Measurements from ENCODE around the gene HLA-A.

Gene HLA-A

GRCh38 chr6:29951882-29952281 is 9.6 kb downstream of the HLA-A start:
- Histone ChIP-seq H3K4me1 (ENCODE audit: control insufficient read depth in 2 of 2, insufficient read depth in 1 of 2, low read depth in 1 of 2, low read length in 2 of 2) (no peaks in the 10 kb centered on the region), H3K14ac (ENCODE audit: low read length) (no peak overlapping the region), H3K27me3 (ENCODE audit: control insufficient read depth in 3 of 3, insufficient read depth in 3 of 3, low read depth in 1 of 3, low read length in 3 of 3) (peaks cover 0 to 4% (median 0%) of the 10 kb centered on the region in 3 experiments), H3K9ac (ENCODE audit: low read depth, low read length, poor library complexity) (no peak overlapping the region), H3K18ac (ENCODE audit: low read length) (no peak overlapping the region), H3K23ac (ENCODE audit: low read depth, low read length, poor library complexity) (no peak overlapping the region), H2BK15ac (ENCODE audit: low read length) (no peak overlapping the region), H3K4me2 (ENCODE audit: insufficient read depth, low read length, poor library complexity, severe bottlenecking) (no peak overlapping the region), H3K4ac (ENCODE audit: low read length) (no peak overlapping the region), H2AK5ac (ENCODE audit: low read depth, low read length) (no peak overlapping the region), H4K8ac (ENCODE audit: low read depth, low read length) (no peak overlapping the region), H2BK12ac (ENCODE audit: low read length) (no peak overlapping the region), H3K79me1 (ENCODE audit: low read depth, low read length) (peaks cover 2% of the 10 kb centered on the region), H4K91ac (ENCODE audit: low read depth, low read length, poor library complexity) (no peak overlapping the region), H3K36me3 (replicated peaks in 1 of 2; ENCODE audit: control insufficient read depth in 2 of 2, insufficient read depth in 2 of 2, low read length in 2 of 2) (no peaks in the 10 kb centered on the region), H2BK120ac (ENCODE audit: low read depth, low read length) (no peak overlapping the region), H2AFZ (ENCODE audit: low read length) (no peak overlapping the region), H3K9me3 (replicated peaks in 1 of 2; ENCODE audit: control insufficient read depth in 2 of 2, insufficient read depth in 1 of 2, low read depth in 1 of 2, low read length in 2 of 2) (no peaks in the 10 kb centered on the region), H2BK5ac (ENCODE audit: low read length) (no peak overlapping the region), H3K27ac (replicated peaks; ENCODE audit: low read length) (no peak overlapping the region), H3K4me3 (ENCODE audit: low read length in 2 of 2) (no peak overlapping the region)
- no peak for DNase-seq (ENCODE audit: low spot score)
- no CpG with 5 or more reads among the region's 3 CpGs for WGBS, 2 donors (ENCODE audit: extremely low coverage in 2 of 2, insufficient read length in 2 of 2, insufficient replicate concordance in 1 of 2)

- H3K79me1 ChIP-seq (ENCODE audit: low read depth, low read length): peaks cover 2% of the 10 kb centered on the region
- no peaks in the 10 kb centered on the region for H3K4me1 ChIP-seq (ENCODE audit: control insufficient read depth in 2 of 2, insufficient read depth in 1 of 2, low read depth in 1 of 2, low read length in 2 of 2)
- H3K4me3 ChIP-seq (ENCODE audit: low read length in 2 of 2): no peak overlapping the region
- H2BK15ac ChIP-seq (ENCODE audit: low read length): no peak overlapping the region
- no peak overlapping the region for H3K14ac ChIP-seq (ENCODE audit: low read length)
- no peak overlapping the region for H3K9ac ChIP-seq (ENCODE audit: low read depth, low read length, poor library complexity)
- no peak for DNase-seq (ENCODE audit: low spot score)
- no peaks in the 10 kb centered on the region for H3K9me3 ChIP-seq (replicated peaks in 1 of 2; ENCODE audit: control insufficient read depth in 2 of 2, insufficient read depth in 1 of 2, low read depth in 1 of 2, low read length in 2 of 2)
- H3K4ac ChIP-seq (ENCODE audit: low read length): no peak overlapping the region
- no peak overlapping the region for H2BK120ac ChIP-seq (ENCODE audit: low read depth, low read length)
- H3K23ac ChIP-seq (ENCODE audit: low read depth, low read length, poor library complexity): no peak overlapping the region
- no peak overlapping the region for H3K27ac ChIP-seq (replicated peaks; ENCODE audit: low read length)
- no peak overlapping the region for H2BK5ac ChIP-seq (ENCODE audit: low read length)
- no peaks in the 10 kb centered on the region for H3K36me3 ChIP-seq (replicated peaks in 1 of 2; ENCODE audit: control insufficient read depth in 2 of 2, insufficient read depth in 2 of 2, low read length in 2 of 2)
- no peak overlapping the region for H3K18ac ChIP-seq (ENCODE audit: low read length)
- H2AK5ac ChIP-seq (ENCODE audit: low read depth, low read length): no peak overlapping the region
- no peak overlapping the region for H2BK12ac ChIP-seq (ENCODE audit: low read length)
- H4K91ac ChIP-seq (ENCODE audit: low read depth, low read length, poor library complexity): no peak overlapping the region
- no peak overlapping the region for H3K4me2 ChIP-seq (ENCODE audit: insufficient read depth, low read length, poor library complexity, severe bottlenecking)
- peaks cover 0 to 4% (median 0%) of the 10 kb centered on the region in 3 experiments for H3K27me3 ChIP-seq (ENCODE audit: control insufficient read depth in 3 of 3, insufficient read depth in 3 of 3, low read depth in 1 of 3, low read length in 3 of 3)
- WGBS, 2 donors (ENCODE audit: extremely low coverage in 2 of 2, insufficient read length in 2 of 2, insufficient replicate concordance in 1 of 2): no CpG with 5 or more reads among the region's 3 CpGs
- no peak overlapping the region for H4K8ac ChIP-seq (ENCODE audit: low read depth, low read length)
- H2AFZ ChIP-seq (ENCODE audit: low read length): no peak overlapping the region
Measured at GRCh38 chr6:29953001-29953441, 10.7 kb downstream of the HLA-A start.

- Histone ChIP-seq H2BK120ac (ENCODE audit: low read depth, low read length) (no peak overlapping the region), H4K8ac (ENCODE audit: low read depth, low read length) (no peak overlapping the region), H3K4me2 (ENCODE audit: insufficient read depth, low read length, poor library complexity, severe bottlenecking) (no peak overlapping the region), H3K27ac (replicated peaks; ENCODE audit: low read length) (no peak overlapping the region), H2AK5ac (ENCODE audit: low read depth, low read length) (no peak overlapping the region), H3K4me3 (ENCODE audit: low read length in 2 of 2) (no peak overlapping the region), H2BK5ac (ENCODE audit: low read length) (no peak overlapping the region), H3K23ac (ENCODE audit: low read depth, low read length, poor library complexity) (no peak overlapping the region), H3K9ac (ENCODE audit: low read depth, low read length, poor library complexity) (no peak overlapping the region), H2BK12ac (ENCODE audit: low read length) (no peak overlapping the region), H3K4me1 (ENCODE audit: control insufficient read depth in 2 of 2, insufficient read depth in 1 of 2, low read depth in 1 of 2, low read length in 2 of 2) (no peaks in the 10 kb centered on the region), H3K14ac (ENCODE audit: low read length) (no peak overlapping the region), H3K36me3 (replicated peaks in 1 of 2; ENCODE audit: control insufficient read depth in 2 of 2, insufficient read depth in 2 of 2, low read length in 2 of 2) (no peaks in the 10 kb centered on the region), H2BK15ac (ENCODE audit: low read length) (no peak overlapping the region), H4K91ac (ENCODE audit: low read depth, low read length, poor library complexity) (no peak overlapping the region), H3K9me3 (replicated peaks in 1 of 2; ENCODE audit: control insufficient read depth in 2 of 2, insufficient read depth in 1 of 2, low read depth in 1 of 2, low read length in 2 of 2) (no peaks in the 10 kb centered on the region), H3K4ac (ENCODE audit: low read length) (no peak overlapping the region), H3K18ac (ENCODE audit: low read length) (no peak overlapping the region), H3K27me3 (ENCODE audit: control insufficient read depth in 3 of 3, insufficient read depth in 3 of 3, low read depth in 1 of 3, low read length in 3 of 3) (peaks cover 0 to 4% (median 0%) of the 10 kb centered on the region in 3 experiments), H2AFZ (ENCODE audit: low read length) (no peak overlapping the region), H3K79me1 (ENCODE audit: low read depth, low read length) (peaks cover 2% of the 10 kb centered on the region)
- WGBS, 2 donors (ENCODE audit: extremely low coverage in 2 of 2, insufficient read length in 2 of 2, insufficient replicate concordance in 1 of 2): no CpG with 5 or more reads among the region's 2 CpGs
- DNase-seq (ENCODE audit: low spot score): no peak
Measured at GRCh38 chr6:29953686-29954085, 11.4 kb downstream of the HLA-A start.

GRCh38 chr6:29954272-29954671 is 11.9 kb downstream of the HLA-A start:
- Histone ChIP-seq H3K9me3 (replicated peaks in 1 of 2; ENCODE audit: control insufficient read depth in 2 of 2, insufficient read depth in 1 of 2, low read depth in 1 of 2, low read length in 2 of 2) (no peaks in the 10 kb centered on the region), H2BK15ac (ENCODE audit: low read length) (no peak overlapping the region), H3K4me1 (ENCODE audit: control insufficient read depth in 2 of 2, insufficient read depth in 1 of 2, low read depth in 1 of 2, low read length in 2 of 2) (no peaks in the 10 kb centered on the region), H2BK120ac (ENCODE audit: low read depth, low read length) (no peak overlapping the region), H2BK12ac (ENCODE audit: low read length) (no peak overlapping the region), H3K36me3 (replicated peaks in 1 of 2; ENCODE audit: control insufficient read depth in 2 of 2, insufficient read depth in 2 of 2, low read length in 2 of 2) (no peaks in the 10 kb centered on the region), H3K4me3 (ENCODE audit: low read length in 2 of 2) (no peak overlapping the region), H3K14ac (ENCODE audit: low read length) (no peak overlapping the region), H3K18ac (ENCODE audit: low read length) (no peak overlapping the region), H4K8ac (ENCODE audit: low read depth, low read length) (no peak overlapping the region), H3K4ac (ENCODE audit: low read length) (no peak overlapping the region), H3K27me3 (ENCODE audit: control insufficient read depth in 3 of 3, insufficient read depth in 3 of 3, low read depth in 1 of 3, low read length in 3 of 3) (peaks cover 0 to 4% (median 0%) of the 10 kb centered on the region in 3 experiments), H3K9ac (ENCODE audit: low read depth, low read length, poor library complexity) (no peak overlapping the region), H3K27ac (replicated peaks; ENCODE audit: low read length) (no peak overlapping the region), H2BK5ac (ENCODE audit: low read length) (no peak overlapping the region), H3K4me2 (ENCODE audit: insufficient read depth, low read length, poor library complexity, severe bottlenecking) (no peak overlapping the region), H3K23ac (ENCODE audit: low read depth, low read length, poor library complexity) (no peak overlapping the region), H2AK5ac (ENCODE audit: low read depth, low read length) (no peak overlapping the region), H4K91ac (ENCODE audit: low read depth, low read length, poor library complexity) (no peak overlapping the region), H3K79me1 (ENCODE audit: low read depth, low read length) (peaks cover 2% of the 10 kb centered on the region), H2AFZ (ENCODE audit: low read length) (no peak overlapping the region)
- no peak for DNase-seq (ENCODE audit: low spot score)
- whole genome bisulfite sequencing, 2 donors (ENCODE audit: extremely low coverage in 2 of 2, insufficient read length in 2 of 2, insufficient replicate concordance in 1 of 2): no CpG with 5 or more reads among the region's 1 CpG

Data from neuronal stem cell (in vitro differentiated cells).